ENCODE measurements around the gene PLCXD3.

Gene PLCXD3

DNA sequence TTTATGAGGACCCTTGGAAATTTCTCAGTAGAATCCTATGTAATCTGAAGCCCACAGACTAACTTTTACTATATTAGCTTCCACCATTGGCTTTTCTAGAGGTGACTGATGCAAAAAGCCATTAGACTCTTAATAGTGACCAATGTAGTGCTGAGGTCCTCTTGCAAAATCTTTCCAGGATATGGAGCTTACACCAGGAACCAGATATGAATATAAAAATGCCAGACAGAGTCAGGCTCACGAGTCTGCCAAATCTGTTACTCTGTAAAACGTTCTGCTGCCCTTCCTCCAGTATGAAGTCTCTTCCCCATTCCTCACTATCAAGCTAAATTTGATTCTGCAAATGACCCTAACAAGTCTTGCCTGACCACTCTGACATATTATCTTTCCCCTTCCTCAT is 223.7 kb downstream of the PLCXD3 start:
- DNase-seq (ENCODE audit: low read depth in 2 of 2), result no peak

DNA sequence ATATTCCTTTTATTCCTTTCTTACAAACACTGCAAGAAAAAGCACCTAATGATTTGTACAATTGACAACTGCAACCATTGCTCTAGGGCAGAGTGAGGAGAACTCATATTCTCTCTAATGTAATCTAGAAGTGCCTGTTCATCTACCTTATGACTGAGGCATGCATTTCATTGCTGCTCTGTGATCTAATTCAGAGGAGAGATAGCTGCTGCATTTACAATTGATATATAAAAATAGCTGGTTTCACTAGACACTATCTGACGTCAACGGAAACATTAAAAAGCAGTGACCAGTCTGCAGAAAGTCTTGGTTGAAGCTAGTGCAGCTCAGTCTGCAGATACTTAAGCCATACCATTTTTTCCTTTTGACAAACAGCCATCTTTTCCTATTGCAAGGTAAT is 224.2 kb downstream of the PLCXD3 start:
- no peak for DNase-seq (ENCODE audit: low read depth in 2 of 2)

DNA sequence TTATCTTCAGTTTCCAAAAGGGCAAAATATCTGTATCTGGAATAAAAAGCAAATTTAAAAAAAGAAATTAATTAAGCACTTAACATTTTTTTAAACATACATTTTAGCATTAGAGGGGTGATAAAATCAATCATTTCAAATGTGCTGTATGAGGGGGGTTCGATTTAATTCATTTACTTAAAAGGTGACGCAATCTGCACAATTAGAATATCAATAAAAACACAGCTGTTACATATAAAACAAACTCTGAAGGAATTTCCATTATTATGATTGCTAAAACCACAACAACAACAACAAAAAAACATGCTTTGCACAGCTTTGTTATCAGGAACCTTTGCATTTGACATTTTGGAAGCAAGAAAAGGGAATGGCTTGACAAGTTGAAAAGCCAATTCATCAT is 225.5 kb downstream of the PLCXD3 start:
- DNase-seq (ENCODE audit: low read depth in 2 of 2), result no peak

DNA sequence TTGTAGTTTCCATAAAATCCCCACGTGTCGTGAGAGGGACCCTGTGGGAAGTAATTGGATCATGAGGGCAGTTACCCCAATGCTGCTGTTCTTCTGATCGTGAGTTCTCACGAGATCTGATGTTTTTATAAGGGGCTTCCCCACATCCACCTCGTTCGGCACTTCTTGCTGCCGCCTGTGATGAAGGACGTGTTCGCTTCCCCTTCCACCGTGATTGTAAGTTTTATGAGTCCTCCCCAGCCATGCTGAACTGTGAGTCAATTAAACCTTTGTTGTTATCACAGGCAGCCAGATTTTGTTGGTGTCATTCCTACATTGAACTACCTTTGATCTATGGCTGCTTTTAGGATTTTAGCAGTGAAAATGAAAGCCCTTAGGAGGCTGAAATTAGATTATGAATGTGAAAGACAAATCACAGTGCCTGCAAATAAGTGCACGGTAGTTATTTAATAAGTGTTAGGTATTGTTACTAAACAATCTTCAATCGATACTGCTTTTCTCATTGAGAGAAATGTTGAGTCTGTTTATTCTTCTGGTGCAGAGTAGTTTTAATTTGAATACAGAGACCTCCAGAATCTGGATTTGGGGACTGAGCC is 229.1 kb downstream of the PLCXD3 start:
- DNase-seq (ENCODE audit: low read depth in 2 of 2), result no peak

DNA sequence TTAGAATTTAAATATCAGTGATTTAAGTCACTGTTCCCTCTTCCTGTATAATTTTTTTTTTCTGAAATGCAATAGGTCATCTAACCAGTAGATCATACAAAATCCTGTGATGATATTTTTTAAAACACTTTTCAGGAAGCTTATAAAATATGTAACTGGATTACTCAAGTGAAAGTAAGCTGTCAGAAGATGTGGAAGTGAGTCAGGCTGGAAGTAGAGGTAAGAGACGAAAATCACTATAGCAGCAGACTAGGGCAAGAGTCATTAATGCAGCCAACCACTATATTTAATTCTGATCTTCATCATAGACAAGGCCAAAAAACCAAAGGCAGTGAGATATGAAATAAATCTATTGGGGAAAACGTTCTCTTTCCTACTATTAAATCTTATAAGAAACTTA is 231.4 kb downstream of the PLCXD3 start:
- DNase-seq (ENCODE audit: low read depth in 2 of 2), result no peak

DNA sequence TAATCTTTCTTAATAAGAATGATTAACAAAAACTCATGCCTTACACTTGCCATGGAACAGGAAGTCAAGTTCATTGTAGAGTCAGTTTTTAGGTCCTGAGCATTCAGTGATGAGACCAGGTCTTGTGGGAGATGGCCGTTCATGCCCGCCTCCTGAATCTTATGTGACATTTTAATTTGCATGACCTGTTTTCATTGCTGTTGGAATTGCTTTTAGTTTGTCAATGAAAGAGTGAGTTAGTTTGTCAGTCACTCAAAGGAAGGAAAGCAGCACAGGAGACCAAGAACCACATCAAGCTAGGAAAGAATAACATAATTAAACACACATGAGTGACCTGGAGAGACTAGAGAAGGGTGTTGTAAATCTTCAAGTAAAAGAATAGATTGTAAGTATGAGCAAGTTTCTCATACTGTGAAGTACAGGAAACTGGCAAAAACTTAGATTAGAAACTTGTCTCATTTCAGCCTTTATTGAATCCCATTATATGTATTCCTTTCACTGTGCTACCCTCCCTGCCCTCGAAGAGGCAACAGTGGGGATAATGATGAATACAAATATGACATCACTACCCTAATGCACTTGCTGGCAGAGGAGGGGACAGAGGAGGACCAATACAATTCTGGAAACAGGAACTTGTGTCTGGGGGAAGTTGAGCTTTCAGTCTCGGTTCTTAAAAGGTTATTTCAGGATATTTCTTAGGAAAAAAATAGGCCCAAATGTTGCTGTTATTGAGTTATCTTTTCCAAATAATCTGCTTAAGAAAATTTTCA is 232.7 kb downstream of the PLCXD3 start:
- DNase-seq (ENCODE audit: low read depth in 2 of 2), result no peak

DNA sequence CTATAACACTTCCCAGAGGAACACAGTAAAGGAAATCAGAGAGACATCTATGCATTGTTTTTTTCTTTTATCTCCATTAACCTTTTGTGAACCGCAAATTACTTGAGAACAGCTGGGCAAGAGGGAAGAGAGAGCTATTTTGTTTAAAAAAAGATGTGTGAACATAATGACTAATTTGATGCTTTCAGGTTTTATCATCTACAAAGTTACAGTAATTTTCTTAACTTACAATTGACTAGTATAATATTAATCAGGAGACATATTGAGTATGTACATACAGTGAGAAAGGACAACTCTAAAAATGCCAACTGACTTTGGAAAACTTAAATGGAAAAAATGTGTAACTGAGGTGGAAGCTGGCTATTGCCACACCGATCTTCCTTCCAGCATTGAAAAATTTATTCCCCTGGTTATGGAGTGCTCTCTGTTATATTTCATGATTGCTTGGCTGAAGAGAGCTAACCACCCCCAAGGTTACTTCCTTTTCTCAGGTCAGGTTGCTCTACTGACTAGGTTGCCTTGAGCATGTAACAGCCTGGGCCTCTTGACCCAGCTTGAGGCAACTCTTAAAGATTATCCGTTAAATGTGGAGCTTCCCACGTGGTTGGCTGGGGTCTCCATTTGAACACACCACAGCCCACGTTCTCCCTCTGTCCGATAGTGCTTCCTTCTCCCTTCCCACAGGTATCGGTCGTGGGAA is 234.4 kb downstream of the PLCXD3 start:
- DNase-seq (ENCODE audit: low read depth in 2 of 2), result no peak

DNA sequence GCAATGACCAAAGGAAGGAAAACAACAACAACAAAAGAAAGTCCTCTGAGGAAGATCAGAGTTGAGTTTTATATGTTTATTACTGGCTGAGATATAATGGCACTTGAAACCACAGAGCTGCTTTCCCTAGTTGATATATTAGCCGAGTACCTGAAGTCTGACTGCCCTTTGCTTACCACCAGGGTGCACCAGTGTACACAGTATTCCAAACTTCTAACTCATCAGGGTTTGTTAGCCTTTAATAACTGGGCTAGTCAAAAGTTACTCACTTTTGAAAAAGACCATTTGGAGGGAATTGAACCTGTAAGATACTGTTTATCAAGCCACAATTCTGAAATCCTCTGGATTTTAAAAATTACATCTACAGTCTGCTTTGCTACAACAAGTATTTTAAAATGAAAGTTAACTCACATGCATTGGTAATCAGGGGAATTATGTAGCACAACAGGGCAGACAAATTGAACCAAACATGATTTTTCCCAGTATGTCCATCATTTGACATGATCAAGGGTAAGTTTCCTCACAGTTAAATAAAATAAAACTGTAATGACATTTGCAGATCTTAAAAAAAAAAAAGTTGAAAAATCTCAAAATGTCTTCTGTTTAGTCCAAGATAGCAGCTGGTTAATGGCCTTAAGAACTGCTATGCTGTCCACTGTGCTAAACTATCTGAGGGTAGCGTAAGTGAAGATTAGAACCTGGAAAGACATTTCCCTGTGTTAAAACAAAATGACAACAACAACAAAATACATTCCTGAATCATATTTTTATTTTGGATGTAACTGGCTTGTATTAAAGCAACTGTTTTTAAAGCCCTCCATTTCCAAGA is 239.8 kb downstream of the PLCXD3 start:
- no peak for DNase-seq (ENCODE audit: low read depth in 2 of 2)

DNA sequence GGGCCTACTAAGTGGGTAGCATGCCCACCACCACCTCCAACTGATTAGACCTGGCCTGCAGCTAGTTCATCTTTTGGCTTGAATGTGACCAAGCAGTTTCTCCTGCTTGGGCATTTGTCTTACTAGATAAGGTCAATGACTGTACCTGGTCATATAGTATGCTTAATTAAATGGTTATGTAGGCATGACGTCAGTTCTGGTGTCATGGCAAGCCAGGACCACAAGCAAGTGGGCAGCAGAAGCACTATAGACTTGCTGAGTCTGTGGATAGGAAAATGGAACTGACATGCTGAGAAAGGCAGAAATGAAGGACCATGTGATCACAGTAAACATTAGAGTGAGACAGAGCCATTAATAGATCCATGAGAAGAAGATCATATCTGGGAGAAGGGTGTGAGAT is 241.5 kb downstream of the PLCXD3 start:
- DNase-seq (ENCODE audit: low read depth in 2 of 2), result no peak

DNA sequence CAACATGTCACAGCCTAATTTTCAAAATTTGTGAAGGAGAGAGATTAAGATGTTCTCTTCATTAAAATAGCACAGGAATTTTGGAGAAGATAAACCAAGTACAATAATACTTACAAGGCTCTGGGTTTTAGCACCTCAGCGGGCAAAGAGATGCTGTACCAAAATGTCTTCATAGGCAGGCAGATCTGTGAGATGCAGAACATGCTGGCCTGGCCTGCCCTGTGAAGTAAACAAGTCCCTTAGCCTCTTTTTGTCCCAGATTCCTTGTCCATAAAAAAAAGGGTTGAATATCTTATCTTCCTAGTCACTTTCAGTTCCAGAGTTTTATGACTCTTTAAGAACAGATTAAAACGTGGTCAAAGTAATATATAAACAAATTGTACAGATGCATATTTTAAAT is 244.0 kb downstream of the PLCXD3 start:
- DNase-seq (ENCODE audit: low read depth in 2 of 2), result no peak

DNA sequence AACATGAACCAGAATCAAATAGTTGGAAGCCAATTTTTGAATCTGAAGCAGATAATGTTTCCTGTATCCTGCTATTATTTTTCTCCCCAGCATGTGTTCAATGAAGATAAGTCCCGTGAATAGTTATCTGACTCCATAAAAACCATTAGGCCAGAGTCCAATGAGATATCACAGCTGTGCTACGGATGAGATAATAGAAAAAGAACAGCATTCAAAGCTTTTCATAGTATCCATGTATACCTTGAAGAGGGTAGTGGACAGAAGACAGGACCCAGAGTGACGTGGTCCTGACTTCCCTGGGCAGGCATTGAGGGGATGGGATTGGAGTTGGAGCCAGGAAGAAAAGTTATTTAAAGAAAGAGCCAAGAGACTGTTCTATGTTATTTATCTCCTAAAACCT is 246.4 kb downstream of the PLCXD3 start:
- DNase-seq (ENCODE audit: low read depth in 2 of 2), result no peak

DNA sequence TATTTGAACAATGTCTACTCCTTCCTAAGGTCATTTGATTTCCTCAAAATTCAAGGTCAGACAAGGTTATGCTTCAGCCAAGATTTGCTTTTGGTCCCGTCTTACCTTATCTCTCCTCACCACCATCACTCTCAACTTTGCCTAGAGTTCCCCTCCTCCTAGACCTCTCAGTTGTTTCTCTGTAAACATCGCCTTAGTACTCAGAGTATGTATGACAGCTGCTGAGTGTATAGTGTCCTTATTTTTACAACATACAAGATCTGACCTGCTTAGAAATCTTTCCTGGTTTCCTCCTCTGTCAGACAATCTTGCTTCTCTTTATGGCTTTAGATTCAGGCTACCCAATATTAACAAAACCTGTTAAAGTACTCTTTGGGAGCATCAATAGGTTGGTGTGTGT is 247.1 kb downstream of the PLCXD3 start:
- DNase-seq (ENCODE audit: low read depth in 2 of 2), result no peak
